ENCODE measurements around the gene PDGFD. TPM values are rescaled to one million over a fixed set of nuclear protein-coding genes. Genes with fewer than 3 reads are reported as not detected.

Gene PDGFD
- total RNA-seq, 1 donor from 2014 or later: 17.2 TPM

GRCh38 chr11:104075706-104076105 is 88.2 kb downstream of the PDGFD start:
- H3K4me3 Mint-ChIP-seq (ENCODE audit: unreplicated experiment): no peak overlapping the region

GRCh38 chr11:104075091-104075490 is 88.9 kb downstream of the PDGFD start:
- TF ChIP-seq CTCF (IDR thresholded peaks at IDR 0.05; ENCODE audit: unreplicated experiment): no peak
- no peak overlapping the region for H3K4me3 Mint-ChIP-seq (ENCODE audit: unreplicated experiment)
- H3K9me3 Mint-ChIP-seq (ENCODE audit: unreplicated experiment): no peaks in the 10 kb centered on the region
- no peaks in the 10 kb centered on the region for H3K27me3 Mint-ChIP-seq (ENCODE audit: unreplicated experiment)
- peaks cover 8% of the 10 kb centered on the region for H3K4me1 Mint-ChIP-seq (ENCODE audit: unreplicated experiment)
- H3K27ac Mint-ChIP-seq (ENCODE audit: unreplicated experiment): no peak overlapping the region
- no peak for DNase-seq (ENCODE audit: low spot score)
- no peaks in the 10 kb centered on the region for H3K36me3 Mint-ChIP-seq (ENCODE audit: low read depth, unreplicated experiment)

More at GRCh38 chr11:104075706-104076105, 88.2 kb downstream of the PDGFD start:
- DNase-seq (ENCODE audit: low spot score): no peak
- peaks cover 8% of the 10 kb centered on the region for H3K4me1 Mint-ChIP-seq (ENCODE audit: unreplicated experiment)
- no peaks in the 10 kb centered on the region for H3K27me3 Mint-ChIP-seq (ENCODE audit: unreplicated experiment)
- TF ChIP-seq CTCF (IDR thresholded peaks at IDR 0.05; ENCODE audit: unreplicated experiment): no peak
- H3K36me3 Mint-ChIP-seq (ENCODE audit: low read depth, unreplicated experiment): no peaks in the 10 kb centered on the region
- no peaks in the 10 kb centered on the region for H3K9me3 Mint-ChIP-seq (ENCODE audit: unreplicated experiment)
- H3K27ac Mint-ChIP-seq (ENCODE audit: unreplicated experiment): no peak overlapping the region

GRCh38 chr11:104073950-104074705 is 89.8 kb downstream of the PDGFD start:
- Mint-ChIP-seq H3K9me3 (ENCODE audit: unreplicated experiment) (no peaks in the 10 kb centered on the region), H3K4me3 (ENCODE audit: unreplicated experiment) (no peak overlapping the region), H3K36me3 (ENCODE audit: low read depth, unreplicated experiment) (no peaks in the 10 kb centered on the region), H3K4me1 (ENCODE audit: unreplicated experiment) (peaks cover 8% of the 10 kb centered on the region), H3K27me3 (ENCODE audit: unreplicated experiment) (no peaks in the 10 kb centered on the region), H3K27ac (ENCODE audit: unreplicated experiment) (no peak overlapping the region)
- no peak for TF ChIP-seq CTCF (IDR thresholded peaks at IDR 0.05; ENCODE audit: unreplicated experiment)
- no peak for DNase-seq (ENCODE audit: low spot score)

- Mint-ChIP-seq H3K9me3 (ENCODE audit: unreplicated experiment) (no peaks in the 10 kb centered on the region), H3K27me3 (ENCODE audit: unreplicated experiment) (no peaks in the 10 kb centered on the region), H3K27ac (ENCODE audit: unreplicated experiment) (no peak overlapping the region), H3K36me3 (ENCODE audit: low read depth, unreplicated experiment) (no peaks in the 10 kb centered on the region), H3K4me1 (ENCODE audit: unreplicated experiment) (no peaks in the 10 kb centered on the region), H3K4me3 (ENCODE audit: unreplicated experiment) (no peak overlapping the region)
- DNase-seq (ENCODE audit: low spot score): no peak
- TF ChIP-seq CTCF (IDR thresholded peaks at IDR 0.05; ENCODE audit: unreplicated experiment): no peak
These were observed 96.4 kb downstream of the PDGFD start for GRCh38 chr11:104067534-104067933.

- H3K9me3 Mint-ChIP-seq (ENCODE audit: unreplicated experiment): no peaks in the 10 kb centered on the region
- no peaks in the 10 kb centered on the region for H3K4me1 Mint-ChIP-seq (ENCODE audit: unreplicated experiment)
- DNase-seq (ENCODE audit: low spot score): no peak
- H3K27me3 Mint-ChIP-seq (ENCODE audit: unreplicated experiment): no peaks in the 10 kb centered on the region
- H3K4me3 Mint-ChIP-seq (ENCODE audit: unreplicated experiment): no peak overlapping the region
- no peaks in the 10 kb centered on the region for H3K36me3 Mint-ChIP-seq (ENCODE audit: low read depth, unreplicated experiment)
- no peak overlapping the region for H3K27ac Mint-ChIP-seq (ENCODE audit: unreplicated experiment)
- no peak for TF ChIP-seq CTCF (IDR thresholded peaks at IDR 0.05; ENCODE audit: unreplicated experiment)
These were observed 99.8 kb downstream of the PDGFD start for GRCh38 chr11:104064034-104064630.
